ENCODE data around the gene TDP2. TPM values are rescaled to one million over a fixed set of nuclear protein-coding genes. Genes with fewer than 3 reads are reported as not detected.

Gene TDP2
- total RNA-seq, 1 donor from 2014 or later: 24.8 TPM

DNA sequence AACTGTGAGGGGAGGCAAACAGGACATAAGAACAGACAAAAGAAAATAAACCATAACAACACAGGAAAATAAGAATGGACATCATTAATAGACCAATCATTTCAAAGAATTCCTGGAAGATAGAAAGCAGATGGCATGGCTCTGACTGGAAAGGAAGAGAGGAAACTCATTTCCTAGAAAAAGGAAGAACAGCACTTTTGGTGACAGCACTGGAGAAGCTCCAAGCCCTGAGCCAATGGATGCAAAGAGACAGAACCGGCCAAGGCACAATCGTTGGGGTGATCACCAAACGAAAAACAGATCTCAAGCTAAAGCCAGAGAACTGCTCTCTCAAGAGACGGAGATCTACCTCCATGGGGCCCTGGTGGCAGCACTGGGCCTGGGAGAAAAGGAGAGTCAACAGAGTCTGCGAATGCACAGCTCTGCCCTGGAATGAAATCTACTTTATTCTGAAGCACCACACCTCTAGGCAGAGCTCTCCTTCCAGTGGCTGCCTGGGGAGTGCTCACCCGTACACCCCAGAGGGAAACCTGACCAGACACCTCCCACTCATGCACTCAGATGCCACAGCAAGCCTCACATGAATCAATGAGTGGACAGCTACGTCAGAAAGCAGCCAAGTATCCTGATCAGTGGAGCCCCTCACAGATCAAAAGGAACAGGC is 44.9 kb downstream of the TDP2 start:
- no peak for DNase-seq (ENCODE audit: low spot score in 2 of 2, unreplicated experiment in 2 of 2)
- H3K4me3 Mint-ChIP-seq: no peak overlapping the region
- H3K4me1 Mint-ChIP-seq: no peaks in the 10 kb centered on the region
- H3K9me3 Mint-ChIP-seq: no peaks in the 10 kb centered on the region
- no peaks in the 10 kb centered on the region for H3K27me3 Mint-ChIP-seq (ENCODE audit: low read depth)
- no peak overlapping the region for H3K27ac Mint-ChIP-seq
- no peaks in the 10 kb centered on the region for H3K36me3 Mint-ChIP-seq
- no peak for TF ChIP-seq CTCF (IDR thresholded peaks at IDR 0.05; ENCODE audit: unreplicated experiment)

- Mint-ChIP-seq H3K4me1 (no peaks in the 10 kb centered on the region), H3K36me3 (no peaks in the 10 kb centered on the region), H3K4me3 (no peak overlapping the region), H3K9me3 (no peaks in the 10 kb centered on the region), H3K27ac (no peak overlapping the region), H3K27me3 (ENCODE audit: low read depth) (no peaks in the 10 kb centered on the region)
- no peak for TF ChIP-seq CTCF (IDR thresholded peaks at IDR 0.05; ENCODE audit: unreplicated experiment)
- no peak for DNase-seq (ENCODE audit: low spot score in 2 of 2, unreplicated experiment in 2 of 2)
These were observed 46.1 kb downstream of the TDP2 start for GRCh38 chr6:24620637-24621036.

DNA sequence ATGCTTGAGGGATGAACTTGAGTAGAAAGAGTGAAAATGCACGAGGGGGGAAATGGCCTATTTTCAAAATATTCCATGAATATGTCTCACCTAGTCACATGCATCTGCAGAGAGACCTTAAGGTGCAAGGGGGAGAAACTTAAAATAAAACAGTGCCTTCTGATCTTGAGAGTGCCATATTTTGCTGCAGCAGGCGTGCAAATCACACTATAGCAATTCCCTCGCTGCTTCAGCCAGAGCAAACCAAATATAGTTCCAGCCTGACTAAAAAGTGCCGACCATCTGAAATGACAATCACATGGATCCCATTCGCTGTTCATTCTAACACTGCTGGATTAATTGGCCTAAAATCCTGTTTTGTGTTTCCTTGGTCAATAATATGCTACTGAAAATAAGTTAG is 47.0 kb downstream of the TDP2 start:
- Mint-ChIP-seq H3K27ac (no peak overlapping the region), H3K4me1 (no peaks in the 10 kb centered on the region), H3K9me3 (no peaks in the 10 kb centered on the region), H3K36me3 (no peaks in the 10 kb centered on the region), H3K4me3 (no peak overlapping the region), H3K27me3 (ENCODE audit: low read depth) (no peaks in the 10 kb centered on the region)
- TF ChIP-seq CTCF (IDR thresholded peaks at IDR 0.05; ENCODE audit: unreplicated experiment): no peak
- DNase-seq (ENCODE audit: low spot score in 2 of 2, unreplicated experiment in 2 of 2): no peak

- H3K36me3 Mint-ChIP-seq: no peaks in the 10 kb centered on the region
- TF ChIP-seq CTCF (IDR thresholded peaks at IDR 0.05; ENCODE audit: unreplicated experiment): no peak
- DNase-seq (ENCODE audit: low spot score in 2 of 2, unreplicated experiment in 2 of 2): no peak
- H3K27me3 Mint-ChIP-seq (ENCODE audit: low read depth): peaks cover 9% of the 10 kb centered on the region
- H3K4me1 Mint-ChIP-seq: no peaks in the 10 kb centered on the region
- H3K4me3 Mint-ChIP-seq: no peak overlapping the region
- H3K9me3 Mint-ChIP-seq: no peaks in the 10 kb centered on the region
- H3K27ac Mint-ChIP-seq: no peak overlapping the region
These were observed 52.1 kb downstream of the TDP2 start for GRCh38 chr6:24614648-24615047.

DNA sequence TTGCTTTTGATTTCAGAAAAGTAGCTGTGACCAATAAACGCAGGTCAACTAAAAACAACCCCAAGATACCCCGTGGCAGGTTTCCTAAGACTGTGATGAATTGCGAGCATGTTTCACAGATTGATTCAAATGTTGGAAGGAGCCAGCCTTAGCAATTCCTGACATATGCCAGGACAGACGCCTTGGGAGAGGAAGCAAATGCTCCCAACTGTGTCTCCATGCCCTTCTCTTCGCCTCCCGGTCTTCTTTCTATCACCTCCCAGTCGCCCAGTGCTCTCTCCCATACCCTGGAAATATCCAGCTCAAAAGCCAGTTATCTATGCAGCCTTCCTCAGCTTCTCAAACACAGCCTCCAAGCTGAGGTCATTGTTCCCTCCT is 52.7 kb downstream of the TDP2 start:
- Mint-ChIP-seq H3K4me1 (no peaks in the 10 kb centered on the region), H3K4me3 (no peak overlapping the region), H3K36me3 (no peaks in the 10 kb centered on the region), H3K9me3 (no peaks in the 10 kb centered on the region), H3K27ac (no peak overlapping the region), H3K27me3 (ENCODE audit: low read depth) (peaks cover 9% of the 10 kb centered on the region)
- no peak for DNase-seq (ENCODE audit: low spot score in 2 of 2, unreplicated experiment in 2 of 2)
- no peak for TF ChIP-seq CTCF (IDR thresholded peaks at IDR 0.05; ENCODE audit: unreplicated experiment)
